Stimulated activated CD4-positive, alpha-beta T cell treated with anti-CD3 and anti-CD28 coated beads, TNF-alpha, amount 100 ng/mL, for 24 hours (primary cell): ENCODE measurements around the gene HOXA13.

Experiments
- DNase-seq, 3 experiments: peaks; one replicate each; pipeline ENCODE4 v3.0.0-alpha.2; 2020; ENCODE audit warnings: low read depth in 3 of 3

HOXA13 gene

GRCh38 chr7:27207348-27207985 lies 7.6 kb upstream of the HOXA13 start:
- DNase-seq = no peak

DNA sequence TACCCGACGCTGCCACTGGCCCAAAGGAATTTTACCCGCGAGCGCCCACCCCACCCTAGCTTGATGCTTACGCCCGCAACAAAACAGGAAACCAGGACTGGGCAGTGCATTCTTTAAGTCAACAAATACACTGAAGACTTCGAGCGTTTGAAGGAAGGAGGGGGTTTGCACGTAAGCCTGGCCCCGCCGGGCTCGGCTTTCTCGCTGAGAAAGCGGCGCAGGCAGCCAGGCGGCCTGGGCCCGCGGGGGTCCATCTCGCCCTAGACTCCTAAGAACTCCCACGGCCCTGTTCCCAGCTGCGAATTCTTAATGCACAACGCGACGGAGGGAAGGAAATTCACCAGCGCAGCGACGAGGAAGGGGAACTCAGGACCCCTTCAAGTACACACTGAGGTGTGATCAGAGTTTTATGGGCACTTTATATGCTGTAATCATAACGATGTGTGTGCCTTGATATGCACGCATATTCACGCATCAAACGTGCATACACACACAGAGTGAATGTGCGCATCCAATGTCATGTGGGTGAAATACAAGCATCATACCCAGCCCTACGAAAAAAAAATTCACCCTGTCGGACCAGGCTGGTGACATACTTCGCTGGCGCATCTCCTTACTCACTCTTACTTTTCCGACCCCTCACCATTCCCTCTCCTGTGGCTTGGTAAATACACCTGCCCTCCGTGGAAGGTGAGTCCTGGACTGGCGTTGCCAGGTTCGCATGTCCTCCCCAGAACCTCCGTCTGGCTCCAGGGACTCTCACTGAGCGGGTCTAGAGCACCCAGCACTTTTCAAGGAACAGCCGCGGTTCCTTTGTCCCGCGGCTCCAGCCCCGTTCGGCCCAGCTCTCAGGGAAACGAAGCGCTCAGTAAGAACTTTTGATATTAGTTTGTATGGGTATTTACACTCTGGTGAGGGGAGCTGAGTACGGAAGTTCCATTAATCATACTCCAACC lies 5.7 kb upstream of the HOXA13 start:
- no peak for DNase-seq

GRCh38 chr7:27204851-27205322 lies 5.0 kb upstream of the HOXA13 start:
- no peak for DNase-seq

- no peak for DNase-seq
Measured at GRCh38 chr7:27203964-27204594, 4.2 kb upstream of the HOXA13 start.

- no peak for DNase-seq
Measured at GRCh38 chr7:27203365-27203953, 3.6 kb upstream of the HOXA13 start.

DNA sequence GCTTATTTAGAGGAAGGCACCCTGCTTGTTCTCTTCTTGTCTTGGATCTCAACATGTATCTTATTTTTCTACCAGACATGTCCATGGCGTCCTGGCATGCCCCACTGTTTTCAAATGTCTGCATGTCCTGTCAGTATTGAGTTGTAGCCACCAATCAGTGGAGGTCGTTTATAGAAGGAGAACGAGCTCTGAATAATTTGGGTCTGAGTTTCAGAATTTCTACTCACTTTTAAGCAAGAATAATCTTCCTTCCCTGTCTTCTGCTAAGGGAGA lies 2.9 kb upstream of the HOXA13 start:
- DNase-seq = no peak

- no peak for DNase-seq
Measured at GRCh38 chr7:27202018-27202861, 2.3 kb upstream of the HOXA13 start.

GRCh38 chr7:27201580-27202017 lies 1.7 kb upstream of the HOXA13 start:
- DNase-seq = no peak

- no peak for DNase-seq
Measured at GRCh38 chr7:27200761-27201579, 1.1 kb upstream of the HOXA13 start.

DNA sequence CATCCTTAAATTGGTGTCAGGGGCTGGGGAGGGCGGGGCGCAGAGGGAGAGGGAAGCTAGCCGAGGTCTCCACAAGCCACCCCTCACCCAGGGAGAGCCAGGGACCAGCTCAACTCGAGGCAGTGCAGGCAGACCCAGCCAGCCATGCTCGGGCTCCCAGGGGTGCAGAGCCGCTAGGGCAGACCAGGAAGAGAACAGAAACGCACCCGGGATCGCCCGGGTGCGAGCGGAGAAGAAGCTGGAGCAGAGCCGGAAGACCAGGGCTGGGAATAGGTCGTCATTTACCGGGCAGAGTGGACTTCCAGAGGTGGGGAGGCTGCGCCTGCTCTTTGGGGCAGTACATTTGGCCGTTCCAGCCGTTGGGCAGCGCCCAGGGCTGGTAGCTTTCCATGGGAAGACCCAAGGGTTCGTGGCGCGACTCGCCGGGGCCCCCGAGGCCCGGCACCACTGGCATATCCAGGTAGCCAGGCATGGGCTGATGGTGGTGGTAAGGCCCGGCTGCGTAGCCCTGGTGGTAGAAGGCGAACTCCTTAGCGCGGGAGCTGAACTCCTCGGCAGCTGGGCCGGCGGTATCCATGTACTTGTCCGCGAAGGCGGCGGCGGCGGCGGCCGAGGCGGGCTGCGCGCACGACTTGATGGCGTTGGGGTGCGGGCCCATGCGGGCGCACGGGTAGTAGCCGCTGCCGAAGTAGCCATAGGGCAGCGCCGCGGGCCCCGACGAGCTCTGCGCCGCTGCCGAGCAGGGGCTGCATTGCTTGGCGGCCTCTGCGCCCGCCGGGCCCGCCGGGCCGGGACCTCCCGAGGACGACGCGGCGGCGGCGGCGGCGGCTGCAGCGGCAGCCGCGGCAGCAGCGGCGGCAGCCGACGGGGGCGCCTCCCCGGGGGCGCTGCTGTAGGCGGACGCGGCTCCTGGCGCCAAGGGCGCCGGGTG lies 755 bp downstream of the HOXA13 start:
- no peak for DNase-seq

GRCh38 chr7:27198138-27198841 lies 1.6 kb downstream of the HOXA13 start:
- no peak for DNase-seq

- DNase-seq = no peak
Measured at GRCh38 chr7:27197137-27198042, 2.5 kb downstream of the HOXA13 start.

DNA sequence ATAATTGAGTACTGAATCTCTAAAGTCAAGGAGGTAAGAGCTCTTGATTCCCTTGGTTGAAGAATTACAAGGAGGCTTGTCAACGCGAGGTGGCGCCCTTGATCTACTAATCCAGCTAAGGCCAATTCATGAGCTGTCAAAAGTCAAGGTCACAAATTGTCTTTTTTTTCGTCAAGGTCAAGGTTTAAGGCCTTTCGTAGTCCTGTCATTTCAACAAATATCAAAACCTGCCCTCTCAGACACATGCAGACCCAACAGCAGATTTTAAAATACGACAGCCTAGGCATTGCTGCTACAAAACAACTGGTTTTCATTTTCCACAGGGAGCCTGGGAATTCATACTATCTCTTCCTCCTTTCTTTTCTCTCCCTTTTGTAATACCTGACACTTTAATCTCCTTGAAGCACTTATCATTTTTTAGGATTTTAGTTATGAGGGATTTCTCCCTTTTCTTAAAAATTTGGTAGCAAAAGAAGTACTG lies 3.6 kb downstream of the HOXA13 start:
- DNase-seq = peak; percentile 60 to 83 (median 78)

- DNase-seq = no peak
Measured at GRCh38 chr7:27194686-27195379, 5.1 kb downstream of the HOXA13 start.

GRCh38 chr7:27194002-27194352 lies 5.9 kb downstream of the HOXA13 start:
- DNase-seq = no peak

DNA sequence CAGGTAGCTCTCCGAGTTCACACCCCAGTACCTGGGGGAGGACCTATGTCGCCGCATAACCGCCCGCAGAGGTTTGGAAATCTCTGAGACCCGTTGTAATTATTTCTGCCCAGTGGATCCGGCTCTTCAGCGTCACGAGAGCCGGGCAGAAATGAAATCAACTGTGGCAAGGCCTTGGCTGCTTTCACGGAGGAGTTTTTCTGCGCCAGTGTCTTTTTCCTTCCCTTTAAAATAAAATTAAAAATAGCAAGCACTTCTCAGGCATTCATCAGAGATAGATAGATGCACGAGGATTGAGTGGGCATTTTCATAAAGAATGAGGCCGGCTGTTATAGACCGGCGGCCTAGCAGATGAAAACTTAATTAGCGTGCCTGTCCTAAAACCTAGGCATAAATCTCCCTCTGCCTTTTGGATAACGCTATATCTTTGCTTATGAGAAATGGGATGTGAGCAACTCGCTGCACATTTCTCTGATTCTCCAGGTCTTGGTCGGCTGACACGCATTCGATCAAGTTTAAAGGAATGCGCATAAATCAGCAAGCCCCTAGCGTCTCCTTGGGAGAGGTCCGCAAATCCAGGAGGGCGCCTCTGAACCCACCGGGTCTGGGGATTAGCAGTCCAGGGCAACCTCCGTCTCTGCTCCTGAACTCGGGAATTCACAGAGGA lies 6.4 kb downstream of the HOXA13 start:
- DNase-seq = no peak
